GM12878 (cell line): ENCODE results near the gene EML1. TPM values are rescaled to one million over a fixed set of nuclear protein-coding genes. Genes with fewer than 3 reads are reported as not detected.

ENCODE experiments used
- ATAC-seq: fragments of 200-7000 bp; cut with Tn5 transposase; 3 replicates; pipeline ENCODE4 v1.9.1; 2020; ENCODE audit warnings: mild to moderate bottlenecking, moderate library complexity
- BruUV-seq: library from RNA; stranded (reverse); fragments of 400-500 nt; replicated peaks from 2 replicates; lab custom pipeline; 2021; lab: Mats Ljungman, UMichigan
- CTCF ChIA-PET: fragments of 300-600 bp; sonication (Branson Sonifier 250); formaldehyde crosslinking; extraction: SDS; loops from one replicate; lab custom pipeline; 2021; ENCODE audit warnings: inconsistent platforms; lab: Yijun Ruan, JAX
- POLR2A ChIA-PET: fragments of 350-600 bp; formaldehyde crosslinking; extraction: SDS; loops from one replicate; lab custom pipeline; 2021; ENCODE audit warnings: inconsistent platforms; lab: Charles Lee
- RAD21 ChIA-PET: fragments of 300-600 bp; sonication (Branson Sonifier 250); formaldehyde crosslinking; loops from one replicate; lab custom pipeline; 2023; ENCODE audit warnings: antibody characterized with exemption; ENCODE audit not compliant: unreplicated experiment; lab: Charles Lee
- SMC1A ChIA-PET: fragments of 300-600 bp; sonication (Branson Sonifier 250); formaldehyde crosslinking; loops from one replicate; lab custom pipeline; 2023; ENCODE audit not compliant: unreplicated experiment, uncharacterized antibody; lab: Charles Lee
- DNase-seq: peaks from one replicate; pipeline ENCODE4 v3.0.0-alpha.2; 2011; ENCODE audit warnings: low read depth, low spot score
- FAIRE-seq: peaks from 3 replicates; lab custom pipeline; 2011; peaks lifted over from hg19 to GRCh38; lab: Jason Lieb, UNC
- H2AFZ ChIP-seq: 2 replicates; pipeline ENCODE4 v1.6.0; 2011; ENCODE audit warnings: low read depth, low read length, control low read depth; ENCODE audit not compliant: control insufficient read depth
- H3K27ac ChIP-seq: 2 replicates; pipeline ENCODE4 v1.5.1; 2011; ENCODE audit warnings: control low read depth; ENCODE audit not compliant: control insufficient read depth, insufficient read depth
- H3K27me3 ChIP-seq, 2 experiments: replicated peaks in 1 of 2; 2 replicates each; pipeline versions ENCODE4 v1.6.0 to v1.6.1; 2011; ENCODE audit warnings: low read length in 1 of 2; ENCODE audit not compliant: control insufficient read depth in 2 of 2, insufficient read depth in 2 of 2
- H3K36me3 ChIP-seq, 2 experiments: 2 replicates each; pipeline ENCODE4 v1.5.1; 2011; ENCODE audit warnings: low read length in 1 of 2; ENCODE audit not compliant: control insufficient read depth in 2 of 2, insufficient read depth in 2 of 2
- H3K4me1 ChIP-seq: 2 replicates; pipeline ENCODE4 v1.6.1; 2011; ENCODE audit warnings: mild to moderate bottlenecking, low read length, moderate library complexity, mixed read lengths; ENCODE audit not compliant: control insufficient read depth, insufficient read depth
- H3K4me2 ChIP-seq: 2 replicates; pipeline ENCODE4 v1.6.0; 2011; ENCODE audit warnings: control low read depth; ENCODE audit not compliant: control insufficient read depth, insufficient read depth
- H3K4me3 ChIP-seq: fragments of 200-600 bp; sonication (generic); 2 replicates; pipeline ENCODE4 v1.5.1; 2016
- H3K79me2 ChIP-seq: 2 replicates; pipeline ENCODE4 v1.6.0; 2011; ENCODE audit warnings: low read length; ENCODE audit not compliant: control insufficient read depth, insufficient read depth
- H3K9ac ChIP-seq: 2 replicates; pipeline ENCODE4 v1.8.0; 2011; ENCODE audit warnings: low read length, control low read depth, mixed read lengths; ENCODE audit not compliant: control insufficient read depth, insufficient read depth
- H3K9me3 ChIP-seq: replicated peaks from 3 replicates; pipeline ENCODE4 v1.5.1; 2011; ENCODE audit warnings: mild to moderate bottlenecking, low read length; ENCODE audit not compliant: control insufficient read depth, insufficient read depth
- H4K20me1 ChIP-seq: 2 replicates; pipeline ENCODE4 v1.6.0; 2011; ENCODE audit not compliant: control insufficient read depth, insufficient read depth
- CEBPZ ChIP-seq: fragments of 150-350 bp; IDR thresholded peaks from 2 replicates; pipeline ENCODE4 v1.6.1; 2016; ENCODE audit warnings: low read depth, low read length
- DPF2 ChIP-seq: fragments of 450-650 bp; IDR thresholded peaks from 2 replicates; pipeline ENCODE4 v1.6.1; 2017; ENCODE audit warnings: mild to moderate bottlenecking
- EED ChIP-seq: sonication (generic); IDR thresholded peaks from 2 replicates; pipeline ENCODE4 v1.6.1; 2016; ENCODE audit warnings: antibody characterized with exemption, low read depth
- MTA3 ChIP-seq: IDR thresholded peaks from 2 replicates; pipeline ENCODE4 v1.6.1; 2012; ENCODE audit warnings: low read length, inconsistent platforms, borderline replicate concordance
- RELA ChIP-seq: fragments of 450-650 bp; IDR thresholded peaks from 2 replicates; pipeline ENCODE4 v1.8.0; 2014; ENCODE audit warnings: borderline replicate concordance; ENCODE audit not compliant: partially characterized antibody
- SMARCA5 ChIP-seq: fragments of 450-650 bp; IDR thresholded peaks from 2 replicates; pipeline ENCODE4 v1.6.1; 2017; ENCODE audit warnings: mild to moderate bottlenecking
- YBX1 ChIP-seq: fragments of 450-650 bp; IDR thresholded peaks from 2 replicates; pipeline ENCODE4 v1.6.1; 2016; ENCODE audit warnings: antibody characterized with exemption
- WGBS: methylation state at CpG from one replicate; pipeline ENCODE4 v1.1.6; 2016; ENCODE audit warnings: low lambda C conversion rate; ENCODE audit not compliant: insufficient replicate concordance, insufficient coverage; ENCODE audit errors: missing lambda C conversion rate; 5-methylcytosine and 5-hydroxymethylcytosine counted together
- in situ Hi-C: fragments of 300-500 bp; cut with MboI; formaldehyde crosslinking; loops from 9 replicates; pipeline ENCODE4 v1.14.3; 2018; ENCODE audit warnings: mixed read lengths
- intact Hi-C: fragments of 100-400 bp; cut with micrococcal nuclease; formaldehyde crosslinking; loops from one replicate; pipeline ENCODE4 v1.14.2; 2022; ENCODE audit not compliant: unreplicated experiment
- polyA plus RNA-seq, 11 experiments: library from polyadenylated mRNA; depleted of rRNA in 4 of 11; unstranded in 6 of 11; stranded (reverse) in 5 of 11; fragments of >200 nt; fragmentation: Nextera tagmentation in 4 of 11; fragmentation: Illumina TruSeq in 1 of 11; extraction: Ambion mirVana in 4 of 11; extraction: Trizol in 1 of 11; gene quantifications; 1 replicate in 1 of 11; 2 replicates in 10 of 11; pipeline versions ENCODE4 v1.2.1 to v1.2.3, GENCODE V29; 2011 to 2016; ENCODE audit warnings: inconsistent platforms in 2 of 11, missing spikeins in 2 of 11, low read depth in 1 of 11
- total RNA-seq, 4 experiments: library from RNA; depleted of rRNA in 3 of 4; stranded (reverse); fragments of >200 nt in 3 of 4; fragmentation: Illumina TruSeq in 1 of 4; extraction: Trizol in 1 of 4; gene quantifications; 2 replicates each; pipeline versions ENCODE4 v1.2.1 to v1.2.3, GENCODE V29; 2013 to 2021

EML1 gene
- total and polyA plus RNA-seq, 10 of the 15 experiments (the other 5 are each of a cell fraction or from before 2014, with no cell fraction given): 0.05 to 3.4 (median 0.11) TPM; not detected in 3

GRCh38 chr14:99921425-99921824 is 128.2 kb downstream of the EML1 start:
- in situ Hi-C loops: no loop called here
- CTCF ChIA-PET: interaction anchor here (1.1 to 2.2 kb wide), 2 partner anchors 22 to 25 kb away, joined by 3 to 13 read pairs; no protein-coding TSS in a partner anchor
- H3K4me2 ChIP-seq: no peak overlapping the region
- no peaks in the 10 kb centered on the region for H4K20me1 ChIP-seq
- BruUV-seq: no TSS peak
- H3K36me3 ChIP-seq: no peaks in the 10 kb centered on the region
- SMC1A ChIA-PET: no interaction called here
- no peak for ATAC-seq
- TF ChIP-seq CEBPZ (no peak), EED (no peak), YBX1 (no peak), SMARCA5 (no peak), RELA (no peak), MTA3 (no peak), DPF2 (no peak)
- no peaks in the 10 kb centered on the region; a peak in 1 of 4 replicates for H3K27me3 ChIP-seq
- no peak overlapping the region for H3K27ac ChIP-seq
- H2AFZ ChIP-seq: no peak overlapping the region
- intact Hi-C loops: no loop called here
- no peaks in the 10 kb centered on the region for H3K4me1 ChIP-seq
- WGBS: 74% methylated on average over 4 of the region's 4 CpGs
- DNase-seq: no peak
- RAD21 ChIA-PET: no interaction called here
- H3K9ac ChIP-seq: no peak overlapping the region
- POLR2A ChIA-PET: interaction anchor here (1.3 kb wide), 1 partner anchor 9 kb away, joined by 3 read pairs; no protein-coding TSS in a partner anchor
- no peak for FAIRE-seq
- no peaks in the 10 kb centered on the region for H3K9me3 ChIP-seq
- H3K79me2 ChIP-seq: no peaks in the 10 kb centered on the region
- no peak overlapping the region for H3K4me3 ChIP-seq
